Measurements from ENCODE around the gene PHKG1.

- TF ChIP-seq CTCF (conservative IDR thresholded peaks at IDR 0.05) (no peak), ZFX (IDR thresholded peaks at IDR 0.05) (peak; percentile 80; the same call in 1 of the 2 replicates)
These were observed 41.2 kb downstream of the PHKG1 start, which contains the start of the genes CCT6A and PSPH for GRCh38 chr7:56051339-56052191.
